BJ (cell line): ENCODE data around the gene AUH. TPM values are rescaled to one million over a fixed set of nuclear protein-coding genes. Genes with fewer than 3 reads are reported as not detected.

Experiments used
- CTCF ChIA-PET: fragments of 350-600 bp; formaldehyde crosslinking; extraction: SDS; loops from one replicate; lab custom pipeline; 2021; ENCODE audit warnings: antibody characterized with exemption, inconsistent platforms; lab: Yijun Ruan, JAX
- POLR2A ChIA-PET: fragments of 300-600 bp; sonication (Branson Sonifier 250); formaldehyde crosslinking; extraction: SDS; loops from one replicate; lab custom pipeline; 2021; ENCODE audit warnings: antibody characterized with exemption; lab: Charles Lee
- DNase-seq: peaks from one replicate; pipeline ENCODE4 v3.0.0-alpha.2; 2011; ENCODE audit warnings: low read depth
- H3K27me3 ChIP-seq: 2 replicates; pipeline ENCODE4 v1.6.0; 2011; ENCODE audit warnings: low read length; ENCODE audit not compliant: control insufficient read depth, insufficient read depth
- H3K36me3 ChIP-seq: 2 replicates; pipeline ENCODE4 v1.5.1; 2011; ENCODE audit warnings: low read length; ENCODE audit not compliant: control insufficient read depth, insufficient read depth
- H3K4me3 ChIP-seq: 2 replicates; pipeline ENCODE4 v1.5.1; 2011; ENCODE audit warnings: low read depth, mild to moderate bottlenecking, control low read depth, low read length
- CTCF ChIP-seq: IDR thresholded peaks from 2 replicates; pipeline ENCODE4 v1.5.1; 2011; ENCODE audit warnings: low read depth, mild to moderate bottlenecking, control low read depth, inconsistent platforms, low read length, moderate library complexity; ENCODE audit not compliant: insufficient read depth
- polyA plus RNA-seq: library from polyadenylated mRNA; depleted of rRNA; stranded (reverse); fragments of >200 nt; gene quantifications from 2 replicates; pipeline ENCODE4 v1.2.3, GENCODE V29; 2011

Gene AUH
- polyA plus RNA-seq, 1 experiment, result 4.1 TPM

- no peak for TF ChIP-seq CTCF
- no peak for DNase-seq
- H3K27me3 ChIP-seq, result no peaks in the 10 kb centered on the region
These were observed 91.7 kb downstream of the AUH start for GRCh38 chr9:91269907-91270491.

GRCh38 chr9:91266448-91266847, 95.3 kb downstream of the AUH start:
- no peak for DNase-seq
- ChIA-PET POLR2A (no interaction called here), CTCF (no interaction called here)
- no peaks in the 10 kb centered on the region for H3K36me3 ChIP-seq
- H3K4me3 ChIP-seq, result no peak overlapping the region
- H3K27me3 ChIP-seq, result no peaks in the 10 kb centered on the region
- no peak for TF ChIP-seq CTCF

More at GRCh38 chr9:91269907-91270491, 91.7 kb downstream of the AUH start:
- CTCF ChIA-PET, result interaction anchor here (1.0 kb wide), 1 partner anchor 46 kb away, joined by 3 read pairs; no protein-coding TSS in a partner anchor
- Histone ChIP-seq H3K36me3 (no peaks in the 10 kb centered on the region), H3K4me3 (no peak overlapping the region)
- POLR2A ChIA-PET, result no interaction called here

- POLR2A ChIA-PET, result interaction anchor here (0.7 kb wide), 1 partner anchor 159 kb away, joined by 6 read pairs; no protein-coding TSS in a partner anchor
- CTCF ChIA-PET, result no interaction called here
- Histone ChIP-seq H3K27me3 (no peaks in the 10 kb centered on the region), H3K36me3 (no peaks in the 10 kb centered on the region), H3K4me3 (no peak overlapping the region)
- no peak for TF ChIP-seq CTCF
- DNase-seq, result no peak
These were observed 96.2 kb downstream of the AUH start for GRCh38 chr9:91265514-91265913.

GRCh38 chr9:91261417-91261816, 100.3 kb downstream of the AUH start:
- Histone ChIP-seq H3K36me3 (no peaks in the 10 kb centered on the region), H3K27me3 (no peaks in the 10 kb centered on the region), H3K4me3 (no peak overlapping the region)
- DNase-seq, result no peak
- no peak for TF ChIP-seq CTCF
- POLR2A ChIA-PET, result no interaction called here
- CTCF ChIA-PET, result interaction anchor here (1.2 kb wide), 1 partner anchor 38 kb away, joined by 3 read pairs; no protein-coding TSS in a partner anchor

- TF ChIP-seq CTCF, result no peak
- ChIA-PET POLR2A (no interaction called here), CTCF (no interaction called here)
- Histone ChIP-seq H3K36me3 (no peaks in the 10 kb centered on the region), H3K4me3 (no peak overlapping the region), H3K27me3 (no peaks in the 10 kb centered on the region)
- no peak for DNase-seq
These were observed 102.6 kb downstream of the AUH start for GRCh38 chr9:91259162-91259561.
